Measurements from ENCODE around the gene ZNF217. TPM values are rescaled to one million over a fixed set of nuclear protein-coding genes. Genes with fewer than 3 reads are reported as not detected.

The ZNF217 gene
- total and polyA plus RNA-seq, 9 of the 15 experiments (the other 6 are each of a cell fraction or from before 2014, with no cell fraction given), result 3.0 to 41.8 (median 16.8) TPM

DNA sequence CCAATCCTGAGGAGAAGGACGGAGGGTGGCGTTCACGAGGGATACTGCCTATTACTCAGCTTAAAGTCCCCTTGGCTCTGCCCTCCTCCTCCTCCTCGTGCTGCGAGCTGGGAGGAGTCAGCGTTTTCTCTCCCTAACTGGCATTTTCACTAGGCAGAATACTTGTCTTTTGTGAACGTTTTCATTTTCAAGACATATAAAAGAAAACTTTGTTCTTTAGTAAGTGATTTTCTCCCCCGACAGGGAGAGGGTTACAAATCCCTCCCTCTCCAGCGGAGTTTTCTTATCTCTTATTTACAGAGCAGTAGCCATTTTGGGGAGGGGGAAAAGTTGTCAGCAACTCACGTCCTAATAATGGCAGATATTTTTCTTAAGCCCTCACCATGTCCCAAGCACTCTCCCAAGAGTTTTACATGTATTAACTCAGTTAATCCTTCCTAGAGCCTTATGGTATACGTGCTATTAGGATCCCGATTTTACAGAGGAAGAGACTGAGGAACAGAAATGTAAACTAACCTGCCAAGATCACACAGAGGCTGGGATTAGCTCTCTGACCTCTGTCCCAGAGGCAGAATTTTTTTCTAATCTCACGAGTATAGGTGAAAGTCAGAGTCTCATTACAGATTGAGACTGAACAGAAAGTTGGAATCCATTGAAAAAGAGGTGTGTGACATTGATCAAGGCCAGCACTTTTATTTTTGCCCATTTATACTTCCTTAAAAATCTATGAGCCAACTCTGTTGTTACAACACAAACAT, 30.0 kb upstream of the ZNF217 start (continued):
- TF ChIP-seq, protein P1, sequence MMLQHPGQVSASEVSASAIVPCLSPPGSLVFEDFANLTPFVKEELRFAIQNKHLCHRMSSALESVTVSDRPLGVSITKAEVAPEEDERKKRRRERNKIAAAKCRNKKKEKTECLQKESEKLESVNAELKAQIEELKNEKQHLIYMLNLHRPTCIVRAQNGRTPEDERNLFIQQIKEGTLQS (IDR thresholded peaks at IDR 0.05), result no peak
- TF ChIP-seq, protein P1 (CRISPR knock-in tag; conservative IDR thresholded peaks at IDR 0.05), result no peak
- TF ChIP-seq RB1 (IDR thresholded peaks at IDR 0.05; ENCODE audit: low read depth) (no peak), ZNF766 (CRISPR knock-in tag; conservative IDR thresholded peaks at IDR 0.05) (peak; percentile 69), POLR2A (conservative IDR thresholded peaks at IDR 0.05) (peak; percentile 79), CREM (IDR thresholded peaks at IDR 0.05; ENCODE audit: low read depth) (peak; percentile 27; the same call in 1 of the 2 replicates), KDM2B (CRISPR knock-in tag; IDR thresholded peaks at IDR 0.05) (no peak), ZNF445 (CRISPR knock-in tag; IDR thresholded peaks at IDR 0.05; ENCODE audit: low read depth) (no peak), ZNF431 (CRISPR knock-in tag; IDR thresholded peaks at IDR 0.05) (no peak), HIVEP1 (CRISPR knock-in tag; IDR thresholded peaks at IDR 0.05) (no peak), SMARCA4 (IDR thresholded peaks at IDR 0.05) (peak; percentile 81), SAFB2 (IDR thresholded peaks at IDR 0.05; ENCODE audit: borderline replicate concordance, low read depth, low read length, severe bottlenecking) (no peak), ZNF316 (IDR thresholded peaks at IDR 0.05) (peak; percentile 94), ZKSCAN8 (CRISPR knock-in tag; IDR thresholded peaks at IDR 0.05) (peak; percentile 57; the same call in 1 of the 2 replicates), MECOM (CRISPR knock-in tag; IDR thresholded peaks at IDR 0.05) (no peak)
- TF ChIP-seq, protein P2, sequence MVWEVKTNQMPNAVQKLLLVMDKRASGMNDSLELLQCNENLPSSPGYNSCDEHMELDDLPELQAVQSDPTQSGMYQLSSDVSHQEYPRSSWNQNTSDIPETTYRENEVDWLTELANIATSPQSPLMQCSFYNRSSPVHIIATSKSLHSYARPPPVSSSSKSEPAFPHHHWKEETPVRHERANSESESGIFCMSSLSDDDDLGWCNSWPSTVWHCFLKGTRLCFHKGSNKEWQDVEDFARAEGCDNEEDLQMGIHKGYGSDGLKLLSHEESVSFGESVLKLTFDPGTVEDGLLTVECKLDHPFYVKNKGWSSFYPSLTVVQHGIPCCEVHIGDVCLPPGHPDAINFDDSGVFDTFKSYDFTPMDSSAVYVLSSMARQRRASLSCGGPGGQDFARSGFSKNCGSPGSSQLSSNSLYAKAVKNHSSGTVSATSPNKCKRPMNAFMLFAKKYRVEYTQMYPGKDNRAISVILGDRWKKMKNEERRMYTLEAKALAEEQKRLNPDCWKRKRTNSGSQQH (CRISPR knock-in tag; IDR thresholded peaks at IDR 0.05), result no peak
- TF ChIP-seq, protein P3, sequence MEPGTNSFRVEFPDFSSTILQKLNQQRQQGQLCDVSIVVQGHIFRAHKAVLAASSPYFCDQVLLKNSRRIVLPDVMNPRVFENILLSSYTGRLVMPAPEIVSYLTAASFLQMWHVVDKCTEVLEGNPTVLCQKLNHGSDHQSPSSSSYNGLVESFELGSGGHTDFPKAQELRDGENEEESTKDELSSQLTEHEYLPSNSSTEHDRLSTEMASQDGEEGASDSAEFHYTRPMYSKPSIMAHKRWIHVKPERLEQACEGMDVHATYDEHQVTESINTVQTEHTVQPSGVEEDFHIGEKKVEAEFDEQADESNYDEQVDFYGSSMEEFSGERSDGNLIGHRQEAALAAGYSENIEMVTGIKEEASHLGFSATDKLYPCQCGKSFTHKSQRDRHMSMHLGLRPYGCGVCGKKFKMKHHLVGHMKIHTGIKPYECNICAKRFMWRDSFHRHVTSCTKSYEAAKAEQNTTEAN (CRISPR knock-in tag; IDR thresholded peaks at IDR 0.05), result no peak
- TF ChIP-seq, protein P4, sequence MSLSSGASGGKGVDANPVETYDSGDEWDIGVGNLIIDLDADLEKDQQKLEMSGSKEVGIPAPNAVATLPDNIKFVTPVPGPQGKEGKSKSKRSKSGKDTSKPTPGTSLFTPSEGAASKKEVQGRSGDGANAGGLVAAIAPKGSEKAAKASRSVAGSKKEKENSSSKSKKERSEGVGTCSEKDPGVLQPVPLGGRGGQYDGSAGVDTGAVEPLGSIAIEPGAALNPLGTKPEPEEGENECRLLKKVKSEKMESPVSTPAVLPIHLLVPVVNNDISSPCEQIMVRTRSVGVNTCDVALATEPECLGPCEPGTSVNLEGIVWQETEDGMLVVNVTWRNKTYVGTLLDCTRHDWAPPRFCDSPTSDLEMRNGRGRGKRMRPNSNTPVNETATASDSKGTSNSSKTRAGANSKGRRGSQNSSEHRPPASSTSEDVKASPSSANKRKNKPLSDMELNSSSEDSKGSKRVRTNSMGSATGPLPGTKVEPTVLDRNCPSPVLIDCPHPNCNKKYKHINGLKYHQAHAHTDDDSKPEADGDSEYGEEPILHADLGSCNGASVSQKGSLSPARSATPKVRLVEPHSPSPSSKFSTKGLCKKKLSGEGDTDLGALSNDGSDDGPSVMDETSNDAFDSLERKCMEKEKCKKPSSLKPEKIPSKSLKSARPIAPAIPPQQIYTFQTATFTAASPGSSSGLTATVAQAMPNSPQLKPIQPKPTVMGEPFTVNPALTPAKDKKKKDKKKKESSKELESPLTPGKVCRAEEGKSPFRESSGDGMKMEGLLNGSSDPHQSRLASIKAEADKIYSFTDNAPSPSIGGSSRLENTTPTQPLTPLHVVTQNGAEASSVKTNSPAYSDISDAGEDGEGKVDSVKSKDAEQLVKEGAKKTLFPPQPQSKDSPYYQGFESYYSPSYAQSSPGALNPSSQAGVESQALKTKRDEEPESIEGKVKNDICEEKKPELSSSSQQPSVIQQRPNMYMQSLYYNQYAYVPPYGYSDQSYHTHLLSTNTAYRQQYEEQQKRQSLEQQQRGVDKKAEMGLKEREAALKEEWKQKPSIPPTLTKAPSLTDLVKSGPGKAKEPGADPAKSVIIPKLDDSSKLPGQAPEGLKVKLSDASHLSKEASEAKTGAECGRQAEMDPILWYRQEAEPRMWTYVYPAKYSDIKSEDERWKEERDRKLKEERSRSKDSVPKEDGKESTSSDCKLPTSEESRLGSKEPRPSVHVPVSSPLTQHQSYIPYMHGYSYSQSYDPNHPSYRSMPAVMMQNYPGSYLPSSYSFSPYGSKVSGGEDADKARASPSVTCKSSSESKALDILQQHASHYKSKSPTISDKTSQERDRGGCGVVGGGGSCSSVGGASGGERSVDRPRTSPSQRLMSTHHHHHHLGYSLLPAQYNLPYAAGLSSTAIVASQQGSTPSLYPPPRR (CRISPR knock-in tag; IDR thresholded peaks at IDR 0.05; ENCODE audit: borderline replicate concordance), result no peak
- TF ChIP-seq, protein P5, sequence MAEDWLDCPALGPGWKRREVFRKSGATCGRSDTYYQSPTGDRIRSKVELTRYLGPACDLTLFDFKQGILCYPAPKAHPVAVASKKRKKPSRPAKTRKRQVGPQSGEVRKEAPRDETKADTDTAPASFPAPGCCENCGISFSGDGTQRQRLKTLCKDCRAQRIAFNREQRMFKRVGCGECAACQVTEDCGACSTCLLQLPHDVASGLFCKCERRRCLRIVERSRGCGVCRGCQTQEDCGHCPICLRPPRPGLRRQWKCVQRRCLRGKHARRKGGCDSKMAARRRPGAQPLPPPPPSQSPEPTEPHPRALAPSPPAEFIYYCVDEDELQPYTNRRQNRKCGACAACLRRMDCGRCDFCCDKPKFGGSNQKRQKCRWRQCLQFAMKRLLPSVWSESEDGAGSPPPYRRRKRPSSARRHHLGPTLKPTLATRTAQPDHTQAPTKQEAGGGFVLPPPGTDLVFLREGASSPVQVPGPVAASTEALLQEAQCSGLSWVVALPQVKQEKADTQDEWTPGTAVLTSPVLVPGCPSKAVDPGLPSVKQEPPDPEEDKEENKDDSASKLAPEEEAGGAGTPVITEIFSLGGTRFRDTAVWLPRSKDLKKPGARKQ (CRISPR knock-in tag; IDR thresholded peaks at IDR 0.05), result no peak
